GM20000 (cell line): ENCODE data around the gene NSMCE1.
"Not testable (repeated sequence)": the region's sequence is repeated elsewhere in the genome, so short reads cannot be mapped to it uniquely, and the experiment has no call there.

Experiments
- DNase-seq: peaks from one replicate; pipeline ENCODE4 v3.0.0; 2012; ENCODE audit warnings: low spot score
- TF ChIP-seq, protein P1 (sequence below): IDR thresholded peaks from 2 replicates; pipeline ENCODE4 v1.5.1; 2012; ENCODE audit warnings: mild to moderate bottlenecking, control low read depth; ENCODE audit errors: extremely low read depth, missing control alignments

Gene NSMCE1

DNA sequence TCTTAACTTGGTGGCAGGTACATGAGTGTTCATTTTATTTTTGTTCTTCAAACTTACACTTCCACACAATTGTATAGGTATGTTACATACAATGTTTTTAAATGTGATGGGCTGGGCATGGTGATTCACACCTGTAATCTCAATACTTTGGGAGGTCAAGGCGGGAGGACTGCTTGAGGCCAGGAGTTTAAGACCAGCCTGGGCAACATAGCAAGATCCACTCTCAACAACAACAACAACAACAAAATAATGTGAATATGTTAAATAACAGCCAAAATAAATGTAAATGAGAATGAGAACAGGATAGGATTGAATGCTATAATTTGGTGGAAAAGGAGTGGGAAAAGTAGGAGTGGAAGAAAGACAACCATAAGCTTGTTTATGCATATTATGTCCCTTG is 2.6 kb downstream of the NSMCE1 start:
- DNase-seq, result no peak
- TF ChIP-seq, protein P1, sequence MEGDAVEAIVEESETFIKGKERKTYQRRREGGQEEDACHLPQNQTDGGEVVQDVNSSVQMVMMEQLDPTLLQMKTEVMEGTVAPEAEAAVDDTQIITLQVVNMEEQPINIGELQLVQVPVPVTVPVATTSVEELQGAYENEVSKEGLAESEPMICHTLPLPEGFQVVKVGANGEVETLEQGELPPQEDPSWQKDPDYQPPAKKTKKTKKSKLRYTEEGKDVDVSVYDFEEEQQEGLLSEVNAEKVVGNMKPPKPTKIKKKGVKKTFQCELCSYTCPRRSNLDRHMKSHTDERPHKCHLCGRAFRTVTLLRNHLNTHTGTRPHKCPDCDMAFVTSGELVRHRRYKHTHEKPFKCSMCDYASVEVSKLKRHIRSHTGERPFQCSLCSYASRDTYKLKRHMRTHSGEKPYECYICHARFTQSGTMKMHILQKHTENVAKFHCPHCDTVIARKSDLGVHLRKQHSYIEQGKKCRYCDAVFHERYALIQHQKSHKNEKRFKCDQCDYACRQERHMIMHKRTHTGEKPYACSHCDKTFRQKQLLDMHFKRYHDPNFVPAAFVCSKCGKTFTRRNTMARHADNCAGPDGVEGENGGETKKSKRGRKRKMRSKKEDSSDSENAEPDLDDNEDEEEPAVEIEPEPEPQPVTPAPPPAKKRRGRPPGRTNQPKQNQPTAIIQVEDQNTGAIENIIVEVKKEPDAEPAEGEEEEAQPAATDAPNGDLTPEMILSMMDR, result no peak

DNA sequence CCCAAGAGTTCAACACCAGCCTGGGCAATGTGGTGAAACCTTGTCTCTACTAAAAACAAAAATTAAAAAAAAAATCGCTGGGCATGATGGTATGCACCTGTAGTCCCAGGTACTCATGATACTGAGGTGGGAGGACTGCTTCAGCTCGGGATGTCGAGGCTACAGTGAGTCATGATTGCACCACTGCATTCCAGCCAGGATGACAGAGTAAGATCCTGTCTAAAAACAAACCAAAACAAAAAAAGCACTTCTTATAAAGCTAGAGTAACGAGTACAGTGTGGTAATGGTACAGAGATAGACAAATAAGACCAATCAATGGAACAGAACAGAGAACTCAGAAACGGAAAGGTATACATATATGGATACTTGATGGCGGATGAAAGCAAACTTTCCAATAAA is 4.4 kb downstream of the NSMCE1 start:
- no peak for DNase-seq
- TF ChIP-seq, protein P1, result no peak

DNA sequence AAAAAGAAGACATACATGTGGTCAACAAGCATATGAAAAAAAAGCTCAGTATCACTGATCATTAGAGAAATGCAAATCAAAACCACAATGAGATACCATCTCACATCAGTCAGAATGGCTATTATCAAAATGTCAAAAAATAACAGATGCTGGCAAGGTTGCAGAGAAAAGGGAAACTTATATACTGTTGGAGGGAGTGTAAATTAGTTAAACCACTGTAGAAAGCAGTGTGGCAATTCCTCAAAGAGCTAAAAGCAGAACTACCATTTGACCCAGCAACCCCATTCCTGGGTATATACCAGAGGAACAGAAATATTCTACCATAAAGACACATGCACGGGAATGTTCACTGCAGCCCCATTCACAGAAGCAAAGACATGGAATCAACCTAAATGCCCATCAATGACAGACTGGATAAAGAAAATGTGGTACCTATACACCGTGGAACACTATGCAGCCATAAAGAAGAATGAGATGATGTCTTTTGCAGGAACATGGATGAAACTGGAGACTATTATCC is 5.6 kb downstream of the NSMCE1 start:
- DNase-seq, result not testable (repeated sequence)

DNA sequence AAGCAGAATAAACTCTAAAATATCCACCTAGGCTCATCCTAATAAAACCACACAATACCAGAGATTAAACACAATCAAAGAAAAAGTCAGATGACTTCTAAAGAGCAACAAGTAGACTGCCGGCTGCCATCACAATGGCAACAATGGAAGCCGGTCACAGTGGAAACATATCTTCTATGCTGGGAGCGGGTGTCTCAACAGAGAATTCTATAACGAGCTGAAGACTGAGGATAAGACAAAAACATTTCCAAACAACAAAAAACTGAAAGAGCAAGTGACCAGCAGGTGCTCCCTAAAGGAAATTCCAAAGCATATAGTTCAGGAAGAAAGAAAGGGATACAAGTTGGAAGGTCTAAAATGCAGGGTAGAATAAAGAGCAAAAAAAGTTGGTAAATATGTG is 8.9 kb downstream of the NSMCE1 start:
- no peak for DNase-seq
- TF ChIP-seq, protein P1, result no peak

DNA sequence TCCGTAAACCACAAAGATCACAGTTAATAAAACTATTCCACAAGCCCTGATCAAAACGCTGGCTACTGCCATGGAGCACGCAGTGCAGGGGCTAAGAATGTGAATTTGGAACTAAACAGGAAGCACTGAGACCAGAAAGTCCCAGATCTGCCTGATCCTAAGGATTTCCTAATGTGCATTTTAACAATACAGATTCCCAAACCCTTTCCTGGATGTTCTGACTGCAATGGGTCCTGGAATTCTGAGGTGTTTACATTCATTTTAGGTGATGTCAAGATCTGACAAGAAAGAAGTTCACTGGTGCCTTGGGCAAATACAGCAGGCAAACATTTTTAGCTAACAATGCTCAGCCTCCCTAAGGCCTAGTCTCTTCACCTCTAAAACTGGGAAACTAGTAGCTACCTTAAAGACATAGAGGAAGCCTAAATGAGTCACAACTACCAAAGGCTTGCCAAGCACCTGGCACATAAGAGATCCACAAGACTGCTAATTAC is 10.3 kb downstream of the NSMCE1 start:
- TF ChIP-seq, protein P1, result no peak
- DNase-seq, result no peak

DNA sequence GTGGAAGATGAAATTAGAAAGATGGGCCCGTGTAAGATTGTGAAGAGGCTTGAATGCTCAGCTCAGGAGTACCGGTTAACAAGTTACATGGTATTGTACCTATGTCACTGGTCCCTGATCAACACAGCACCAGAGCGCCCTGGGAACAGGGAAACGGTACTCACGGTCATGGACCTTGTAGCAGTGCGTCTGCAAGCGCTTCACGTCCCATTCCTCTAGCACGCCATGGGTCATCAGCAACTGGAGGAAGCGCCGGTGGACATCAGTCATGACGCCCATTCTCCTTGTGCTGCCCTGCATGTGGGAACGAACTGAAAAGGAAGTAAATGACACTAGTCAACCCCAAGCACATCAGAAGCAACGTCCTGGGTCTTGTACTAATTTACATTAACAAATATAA is 11.3 kb downstream of the NSMCE1 start:
- no peak for DNase-seq
- TF ChIP-seq, protein P1, result no peak

DNA sequence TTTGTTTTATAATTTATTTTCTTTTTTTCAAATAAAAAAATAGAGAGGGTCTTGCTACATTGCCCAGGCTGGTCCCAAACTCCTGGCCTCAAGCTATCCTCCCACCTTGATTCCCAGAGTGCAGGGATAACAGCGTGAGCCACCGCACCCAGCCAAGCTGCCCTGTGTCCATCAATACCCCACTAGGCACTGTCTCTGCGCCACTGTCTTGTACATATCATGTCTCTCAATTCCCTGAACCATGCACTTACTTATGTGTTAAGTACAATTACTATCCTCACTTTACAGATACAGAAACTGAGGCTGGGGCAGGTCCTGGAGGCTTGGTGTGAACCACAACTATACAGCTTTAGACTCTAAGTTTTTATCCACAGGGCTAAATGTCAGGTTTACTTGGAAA is 11.7 kb downstream of the NSMCE1 start:
- no peak for DNase-seq
- TF ChIP-seq, protein P1, result no peak

DNA sequence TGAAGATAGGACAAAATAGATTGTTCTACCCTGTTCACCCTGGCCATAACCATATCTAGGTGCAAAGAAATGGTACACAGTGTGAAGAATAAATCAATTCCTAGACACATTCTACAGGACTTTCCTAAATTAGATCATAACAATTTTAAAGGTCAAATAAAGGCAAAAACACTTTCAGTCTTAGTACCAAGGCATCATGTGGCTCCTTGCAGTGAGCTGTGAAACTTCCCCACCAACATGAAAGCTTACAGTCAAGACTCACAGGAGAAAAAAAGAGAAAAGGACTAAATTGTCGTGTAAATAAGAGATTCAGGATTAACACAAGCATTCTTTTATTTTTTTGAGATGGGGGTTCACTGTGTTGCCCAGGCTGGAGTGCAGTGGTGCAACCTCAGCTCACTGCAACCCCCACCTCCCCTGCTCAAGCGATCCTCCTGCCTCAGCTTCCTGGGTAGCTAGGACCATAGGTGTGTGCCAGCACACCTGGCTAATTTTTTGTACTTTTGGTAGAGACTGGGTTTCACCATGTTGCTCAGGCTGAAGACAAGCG is 14.2 kb downstream of the NSMCE1 start:
- DNase-seq, result peak; percentile 60
- TF ChIP-seq, protein P1, result no peak
